Measurements from ENCODE around the gene GRAMD2B. TPM values are rescaled to one million over a fixed set of nuclear protein-coding genes. Genes with fewer than 3 reads are reported as not detected.
A peak's percentile ranks its signal among the peaks of the same experiment; 100 is the strongest.

GRAMD2B gene
- total and polyA plus RNA-seq, 2 of the 13 experiments (the other 11 are each of a cell fraction or from before 2014, with no cell fraction given) = 8.1 to 10.6 TPM

DNA sequence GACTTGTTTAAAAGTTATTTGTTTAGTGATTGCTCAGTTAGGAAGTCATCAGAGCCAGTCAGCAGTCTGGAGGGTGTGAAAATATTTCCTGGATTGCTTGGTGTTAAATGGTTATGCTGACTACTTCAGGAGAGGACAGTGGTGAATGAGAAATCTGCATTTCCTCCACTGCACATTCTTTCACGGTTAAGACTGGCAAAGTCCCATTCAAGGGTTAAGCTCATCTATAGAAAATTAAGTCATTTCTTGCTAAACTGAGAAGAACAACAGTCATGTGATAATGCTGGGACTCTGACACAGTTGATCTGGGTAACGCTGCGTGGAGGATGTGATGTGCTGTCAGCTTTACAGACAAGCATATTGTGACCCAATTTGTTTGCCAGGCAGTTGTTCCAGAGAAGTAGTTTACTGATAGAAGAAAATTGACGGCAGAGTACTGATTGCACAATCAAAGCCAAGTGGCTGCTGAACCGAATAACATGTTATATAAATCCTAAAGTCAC lies 80.4 kb downstream of the GRAMD2B start:
- TF ChIP-seq ZNF775 (CRISPR knock-in tag; IDR thresholded peaks at IDR 0.05; ENCODE audit: borderline replicate concordance) (no peak), CEBPB (IDR thresholded peaks at IDR 0.05; ENCODE audit: borderline replicate concordance, low read depth, low read length) (peak; percentile 80; the same call in 1 of the 2 replicates), RCOR2 (CRISPR knock-in tag; IDR thresholded peaks at IDR 0.05) (no peak)
- FAIRE-seq = no peak
- CTCF ChIA-PET (ENCODE audit: low intra/inter-chr PET ratio, low total read pairs) = no interaction called here
- no peaks in the 10 kb centered on the region; a peak in 1 of 5 replicates for H3K27me3 ChIP-seq (ENCODE audit: control insufficient read depth in 1 of 2, insufficient read depth in 2 of 2, low read length in 2 of 2)
- no peak overlapping the region for H2AFZ ChIP-seq (ENCODE audit: low read length)
- H3K4me3 ChIP-seq (replicated peaks in 1 of 3; ENCODE audit: insufficient read depth in 1 of 3, low read depth in 2 of 3, low read length in 3 of 3) = no peak overlapping the region
- WGBS (ENCODE audit: low lambda C conversion rate) = 0% methylated on average over 5 of the region's 5 CpGs
- H3K36me3 ChIP-seq (replicated peaks in 1 of 2; ENCODE audit: control insufficient read depth in 1 of 2, insufficient read depth in 2 of 2, low read length in 2 of 2) = no peaks in the 10 kb centered on the region
- intact Hi-C loops (cut with micrococcal nuclease; ENCODE audit: unreplicated experiment) (no loop called here), in situ Hi-C loops (cut with HindIII; ENCODE audit: extremely low pct_ligation_motif_present, low pct_unique_long_range_greater_than_20kb) (no loop called here)
- no peaks in the 10 kb centered on the region for H4K20me1 ChIP-seq (ENCODE audit: insufficient read depth, low read length)
- no peak overlapping the region for H3K9ac ChIP-seq (ENCODE audit: insufficient read depth, low read depth, low read length)
- no peaks in the 10 kb centered on the region for H3K79me2 ChIP-seq (ENCODE audit: insufficient read depth, low read length)
- no peak for ATAC-seq
- POLR2A ChIA-PET = no interaction called here
- no peak overlapping the region for H3K27ac ChIP-seq (ENCODE audit: extremely low read length, insufficient read depth, low read length)
- H3K4me1 ChIP-seq (ENCODE audit: insufficient read depth, low read length) = no peaks in the 10 kb centered on the region
- no TSS peak for BruUV-seq (replicated peaks)
- H3K9me3 ChIP-seq (ENCODE audit: low read length) = no peaks in the 10 kb centered on the region
- DNase-seq (ENCODE audit: low spot score) = no peak
- no peak overlapping the region for H3K4me2 ChIP-seq (ENCODE audit: low read depth, low read length)

DNA sequence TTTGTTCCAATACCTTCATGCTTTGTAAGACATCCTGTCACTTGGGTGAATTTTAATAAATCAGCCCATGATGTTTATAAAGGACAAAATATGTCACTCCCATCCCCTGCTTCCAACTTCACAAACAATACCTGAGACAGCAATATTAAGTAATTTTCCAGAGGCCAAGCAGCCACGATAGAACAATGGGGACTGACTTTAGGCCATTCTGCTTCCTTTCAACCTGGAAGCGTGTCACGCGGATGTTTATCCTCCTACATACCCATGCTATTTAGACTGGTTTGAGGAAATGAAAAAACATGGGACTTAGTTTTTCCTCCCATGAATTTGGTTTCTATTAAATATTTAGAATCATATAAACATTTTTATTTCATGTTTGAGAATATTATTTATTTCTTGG lies 82.9 kb downstream of the GRAMD2B start:
- TF ChIP-seq HOXD1 (CRISPR knock-in tag; IDR thresholded peaks at IDR 0.05) = no peak
- TF ChIP-seq EEA1 (CRISPR knock-in tag; IDR thresholded peaks at IDR 0.05; ENCODE audit: borderline replicate concordance) = no peak
- TF ChIP-seq, protein P1, sequence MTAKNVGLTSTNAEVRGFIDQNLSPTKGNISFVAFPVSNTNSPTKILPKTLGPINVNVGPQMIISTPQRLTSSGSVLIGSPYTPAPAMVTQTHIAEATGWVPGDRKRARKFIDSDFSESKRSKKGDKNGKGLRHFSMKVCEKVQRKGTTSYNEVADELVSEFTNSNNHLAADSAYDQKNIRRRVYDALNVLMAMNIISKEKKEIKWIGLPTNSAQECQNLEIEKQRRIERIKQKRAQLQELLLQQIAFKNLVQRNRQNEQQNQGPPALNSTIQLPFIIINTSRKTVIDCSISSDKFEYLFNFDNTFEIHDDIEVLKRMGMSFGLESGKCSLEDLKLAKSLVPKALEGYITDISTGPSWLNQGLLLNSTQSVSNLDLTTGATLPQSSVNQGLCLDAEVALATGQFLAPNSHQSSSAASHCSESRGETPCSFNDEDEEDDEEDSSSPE (CRISPR knock-in tag; IDR thresholded peaks at IDR 0.05) = no peak
- no peak for TF ChIP-seq ERF (CRISPR knock-in tag; IDR thresholded peaks at IDR 0.05)
- no peak for TF ChIP-seq ZKSCAN8 (CRISPR knock-in tag; IDR thresholded peaks at IDR 0.05; ENCODE audit: borderline replicate concordance)
- no peak for TF ChIP-seq ZNF839 (CRISPR knock-in tag; IDR thresholded peaks at IDR 0.05; ENCODE audit: borderline replicate concordance)
- intact Hi-C loops (cut with micrococcal nuclease; ENCODE audit: unreplicated experiment) = no loop called here
- H3K4me1 ChIP-seq (ENCODE audit: insufficient read depth, low read length) = no peaks in the 10 kb centered on the region
- no peak overlapping the region for H3K4me2 ChIP-seq (ENCODE audit: low read depth, low read length)
- in situ Hi-C loops (cut with HindIII; ENCODE audit: extremely low pct_ligation_motif_present, low pct_unique_long_range_greater_than_20kb) = no loop called here
- H2AFZ ChIP-seq (ENCODE audit: low read length) = no peak overlapping the region
- ChIA-PET CTCF (ENCODE audit: low intra/inter-chr PET ratio, low total read pairs) (no interaction called here), POLR2A (no interaction called here)
- no peaks in the 10 kb centered on the region; a peak in 1 of 5 replicates for H3K27me3 ChIP-seq (ENCODE audit: control insufficient read depth in 1 of 2, insufficient read depth in 2 of 2, low read length in 2 of 2)
- no peaks in the 10 kb centered on the region for H4K20me1 ChIP-seq (ENCODE audit: insufficient read depth, low read length)
- DNase-seq (ENCODE audit: low spot score) (no peak), FAIRE-seq (no peak), ATAC-seq (no peak)
- no TSS peak for BruUV-seq (replicated peaks)
- WGBS (ENCODE audit: low lambda C conversion rate) = 61% methylated on average over 4 of the region's 4 CpGs
- H3K4me3 ChIP-seq (replicated peaks in 1 of 3; ENCODE audit: insufficient read depth in 1 of 3, low read depth in 2 of 3, low read length in 3 of 3) = no peak overlapping the region
- no peaks in the 10 kb centered on the region for H3K9me3 ChIP-seq (ENCODE audit: low read length)
- no peaks in the 10 kb centered on the region for H3K79me2 ChIP-seq (ENCODE audit: insufficient read depth, low read length)
- H3K27ac ChIP-seq (ENCODE audit: extremely low read length, insufficient read depth, low read length) = no peak overlapping the region
- H3K9ac ChIP-seq (ENCODE audit: insufficient read depth, low read depth, low read length) = no peak overlapping the region
- no peaks in the 10 kb centered on the region for H3K36me3 ChIP-seq (replicated peaks in 1 of 2; ENCODE audit: control insufficient read depth in 1 of 2, insufficient read depth in 2 of 2, low read length in 2 of 2)

Measured in HepG2 (cell line).